HG03097 (cell line): ENCODE data around the gene SLC22A2.

Experiments
- ATAC-seq: cut with Tn5 transposase; IDR thresholded peaks from one replicate; pipeline ENCODE4 v1.9.1; 2021; ENCODE audit not compliant: unreplicated experiment, low FRiP score

SLC22A2 gene

GRCh38 chr6:160274871-160275510 lies 16.4 kb upstream of the SLC22A2 start:
- no peak for ATAC-seq

DNA sequence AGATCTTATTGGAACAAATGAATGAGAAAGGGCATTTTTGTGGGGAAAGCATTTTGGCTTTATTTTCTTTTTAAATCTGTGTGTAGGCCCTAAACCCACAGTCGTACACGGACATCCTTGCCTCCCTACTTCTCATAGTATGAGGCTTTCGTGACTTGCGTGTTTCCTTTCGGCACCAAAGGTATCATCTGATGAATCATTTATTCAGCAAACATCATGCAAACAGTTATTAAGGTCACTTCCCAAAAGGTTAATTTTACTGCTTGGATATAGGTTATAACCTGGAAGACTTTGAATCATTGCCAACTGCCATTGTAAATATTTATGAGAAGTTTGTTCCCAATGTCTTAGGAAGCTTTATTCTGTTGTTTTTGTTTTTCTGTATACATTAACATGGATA lies 15.1 kb upstream of the SLC22A2 start:
- ATAC-seq: no peak

DNA sequence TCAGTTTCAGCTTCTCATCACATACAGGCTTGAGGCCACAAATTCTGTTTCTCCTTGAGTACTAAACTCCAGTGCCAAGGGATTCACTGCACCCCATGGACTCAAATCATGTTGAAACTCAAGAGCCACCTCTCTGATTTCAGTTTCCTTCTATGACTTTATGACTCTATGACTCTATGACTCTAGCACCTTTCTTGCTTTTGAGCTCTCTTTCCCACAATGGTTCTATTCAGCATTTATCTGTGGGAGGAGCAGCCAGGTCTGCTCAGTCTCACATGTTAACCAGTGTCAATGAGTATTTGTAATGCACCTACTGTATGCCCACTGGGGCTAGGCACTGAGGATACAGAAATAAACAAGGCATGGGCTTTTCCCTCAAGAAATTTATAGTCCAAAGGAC lies 14.6 kb upstream of the SLC22A2 start:
- ATAC-seq: no peak

DNA sequence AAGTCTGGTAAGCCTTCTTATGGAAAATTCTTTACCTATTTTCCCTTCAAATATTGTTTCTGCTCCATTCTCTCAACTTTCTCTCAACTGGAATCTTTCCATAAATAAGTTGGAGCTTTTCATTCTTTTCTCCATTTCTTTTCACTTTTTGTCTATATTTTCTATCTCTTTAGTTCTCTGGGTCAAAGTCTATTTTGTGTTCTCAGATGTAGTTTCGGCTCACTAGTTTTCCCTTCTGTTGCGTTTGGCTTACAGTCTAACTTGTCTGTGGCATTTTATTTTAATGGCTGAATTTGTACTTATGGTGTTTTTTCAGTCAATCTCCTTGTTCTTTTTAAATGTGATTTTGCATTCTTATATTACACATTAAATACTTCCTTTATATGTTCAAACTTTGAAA lies 14.1 kb upstream of the SLC22A2 start:
- no peak for ATAC-seq

DNA sequence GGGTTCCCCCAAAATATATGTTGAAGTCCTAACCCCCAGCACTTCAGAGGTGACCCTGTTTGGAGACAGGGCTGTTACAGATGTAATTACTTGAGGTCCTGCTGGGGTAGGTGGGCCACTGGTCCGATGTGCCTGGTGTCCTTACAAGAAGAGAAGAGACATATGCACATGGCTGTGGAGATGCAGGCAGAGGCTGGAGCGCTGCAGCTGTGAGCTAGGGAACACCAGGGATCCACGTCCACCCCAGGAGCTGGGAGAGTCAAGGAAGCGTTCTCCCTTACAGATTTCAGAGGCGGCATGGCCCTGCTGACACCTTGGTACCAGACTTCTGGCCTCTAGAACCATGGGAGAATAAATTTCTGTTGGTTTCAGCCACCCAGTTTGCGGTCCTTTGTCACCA lies 11.7 kb upstream of the SLC22A2 start:
- ATAC-seq: no peak

- no peak for ATAC-seq
These were observed 11.2 kb upstream of the SLC22A2 start for GRCh38 chr6:160269771-160270170.

DNA sequence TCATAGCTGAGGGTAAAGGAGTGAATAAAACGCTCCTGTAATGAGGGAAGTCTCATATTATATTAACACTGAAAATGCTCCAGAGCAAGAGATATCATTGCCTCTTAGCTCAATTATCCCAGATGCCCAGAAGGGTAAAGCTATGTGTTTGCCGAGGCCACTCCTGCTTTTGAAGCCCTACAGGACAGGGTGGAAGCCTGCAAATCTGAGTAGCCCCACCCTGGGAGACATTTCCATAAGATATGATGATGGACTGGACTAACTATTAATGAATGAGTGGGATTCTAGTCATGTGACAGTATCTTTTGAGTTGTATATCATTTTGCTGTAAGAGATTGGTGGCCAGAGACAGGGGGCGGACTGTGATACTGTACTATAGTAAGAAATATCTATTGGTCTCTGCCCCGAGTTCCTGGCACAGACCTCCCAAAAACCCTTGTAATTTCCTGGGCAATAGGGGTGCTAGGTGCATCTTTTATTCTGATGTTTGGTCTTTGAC lies 10.5 kb upstream of the SLC22A2 start:
- no peak for ATAC-seq

GRCh38 chr6:160267102-160267501 lies 8.5 kb upstream of the SLC22A2 start:
- no peak for ATAC-seq

DNA sequence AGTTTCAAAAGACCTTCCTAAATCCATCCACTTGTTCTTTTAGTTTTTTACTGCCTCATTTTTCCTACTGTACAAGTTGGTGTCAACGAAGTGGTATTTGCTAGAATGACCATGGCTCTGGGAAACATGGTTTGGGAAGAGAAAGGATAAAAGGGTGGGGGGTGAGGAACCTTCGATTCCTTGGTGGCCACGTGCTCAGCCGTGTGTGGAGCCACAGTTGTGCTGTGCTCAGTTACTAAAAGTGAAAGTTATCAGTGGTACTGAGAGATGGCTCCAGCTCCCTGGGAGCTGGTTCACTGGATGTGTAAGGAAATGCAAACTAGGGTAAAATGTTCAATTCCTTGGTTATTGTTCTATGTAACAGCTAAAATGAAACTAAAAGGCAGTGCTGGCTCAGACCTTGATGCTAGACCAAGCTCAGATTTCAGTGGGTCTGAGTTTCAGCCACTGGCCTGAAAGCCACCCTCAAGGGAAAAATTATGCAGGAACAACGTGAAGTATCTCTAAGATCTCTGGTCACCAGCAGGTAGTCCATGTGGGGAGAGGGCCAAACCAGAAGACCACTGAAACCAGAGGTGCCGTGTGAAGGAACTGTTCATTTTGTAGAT lies 7.4 kb upstream of the SLC22A2 start:
- peak; percentile 90 for ATAC-seq

GRCh38 chr6:160264061-160264612 lies 5.5 kb upstream of the SLC22A2 start:
- ATAC-seq: no peak

GRCh38 chr6:160263196-160263939 lies 4.7 kb upstream of the SLC22A2 start:
- ATAC-seq: no peak

DNA sequence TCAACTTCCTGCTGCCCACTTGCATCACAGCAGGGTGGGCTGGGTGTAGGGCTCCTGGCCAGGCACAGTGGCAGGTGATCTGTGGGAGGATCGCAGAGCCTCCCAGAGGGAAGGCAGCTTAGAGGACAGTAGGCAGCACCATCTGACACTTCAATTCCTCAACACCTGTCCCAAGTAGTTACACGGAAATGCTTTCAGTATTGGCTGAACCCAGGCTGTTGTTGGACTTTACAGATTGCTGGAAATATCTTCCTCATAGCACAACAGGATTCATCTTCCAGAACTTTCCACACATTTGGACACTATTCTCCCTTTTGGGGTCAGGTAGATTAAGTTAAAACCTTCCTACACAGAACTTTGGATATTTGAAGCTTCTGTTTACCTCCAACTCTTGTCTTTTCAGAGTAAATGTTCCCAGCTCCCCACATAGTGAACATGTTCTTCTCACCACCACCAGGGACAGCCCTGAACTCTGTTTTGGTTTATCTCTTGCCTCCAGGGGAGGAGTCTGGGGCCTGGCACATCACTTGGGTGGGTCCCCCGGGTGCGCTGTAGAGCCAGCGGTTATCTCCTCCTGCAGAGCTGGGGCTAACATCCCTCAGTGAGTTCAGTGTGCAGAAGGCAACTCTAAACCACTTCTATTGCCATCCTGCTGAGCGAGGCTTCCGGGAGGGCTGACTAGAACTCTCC lies 3.5 kb upstream of the SLC22A2 start:
- no peak for ATAC-seq

DNA sequence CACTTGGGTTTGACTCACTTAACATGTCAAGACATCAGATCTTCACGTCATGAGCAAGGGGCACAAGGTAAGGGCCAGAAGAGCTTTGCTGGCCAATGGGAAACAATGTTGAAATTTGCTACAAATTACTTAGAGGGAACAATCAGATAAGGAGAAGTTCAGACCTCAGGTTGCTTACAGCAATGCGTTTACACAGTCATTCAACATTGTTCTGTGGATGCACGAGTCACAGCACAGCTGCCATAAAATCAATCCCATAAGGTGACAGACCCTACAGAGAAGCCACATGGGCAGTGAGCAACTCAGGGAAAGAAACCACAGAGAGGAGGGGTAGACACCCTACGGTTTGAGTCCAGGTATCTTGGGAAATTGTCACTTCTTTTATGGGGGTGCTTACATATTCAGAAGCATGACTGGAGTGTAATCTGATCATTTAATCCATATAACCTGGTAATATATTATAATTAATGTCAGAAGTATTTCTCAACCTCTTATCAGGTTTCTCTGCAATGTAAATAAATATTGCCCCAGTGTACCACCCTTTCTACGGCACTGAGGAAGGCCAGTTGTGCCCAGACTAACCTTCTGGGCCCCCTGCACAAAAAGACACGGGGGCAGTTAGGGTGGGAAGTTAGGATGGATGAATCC lies 2.3 kb upstream of the SLC22A2 start:
- no peak for ATAC-seq

DNA sequence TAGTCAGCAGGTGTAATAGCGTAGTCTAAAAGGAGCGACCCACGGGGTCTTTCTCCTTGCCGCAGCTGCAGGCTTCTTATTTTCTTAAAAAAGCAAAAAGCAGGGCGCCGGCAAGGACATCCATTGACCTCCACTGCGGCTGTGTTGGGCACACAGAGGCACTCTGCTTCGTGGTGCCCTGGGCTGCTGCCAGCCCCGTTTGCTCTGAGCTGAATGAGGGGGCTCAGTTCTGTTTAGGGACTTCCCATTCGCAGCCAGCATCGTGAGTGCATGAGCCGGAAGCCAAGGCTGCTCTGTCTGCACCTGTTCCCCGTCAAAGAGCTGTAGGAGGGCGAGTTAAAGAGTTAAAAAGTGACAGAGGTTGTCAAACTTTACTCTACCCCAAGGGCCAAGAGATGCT lies 1.7 kb upstream of the SLC22A2 start:
- no peak for ATAC-seq

DNA sequence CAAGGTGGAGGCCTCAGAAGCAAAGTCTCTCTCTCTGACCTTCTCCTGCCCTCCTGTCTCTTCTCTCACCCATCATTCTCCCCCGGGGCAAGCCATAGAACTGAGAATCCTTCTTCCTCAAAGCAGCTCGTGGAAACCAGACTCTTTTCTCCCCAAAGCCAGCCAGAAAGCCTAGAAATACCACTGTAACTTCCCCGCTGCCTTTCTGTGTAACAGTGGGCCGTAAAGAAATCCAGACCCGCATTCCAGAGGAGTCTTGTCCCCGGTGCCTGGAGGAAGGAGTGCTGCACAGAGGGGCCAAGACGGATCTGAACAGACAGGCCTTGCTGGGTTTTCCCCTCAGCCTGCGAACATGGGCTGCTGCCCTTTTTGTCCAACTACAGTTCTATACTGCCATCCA lies 977 bp upstream of the SLC22A2 start:
- ATAC-seq: no peak

DNA sequence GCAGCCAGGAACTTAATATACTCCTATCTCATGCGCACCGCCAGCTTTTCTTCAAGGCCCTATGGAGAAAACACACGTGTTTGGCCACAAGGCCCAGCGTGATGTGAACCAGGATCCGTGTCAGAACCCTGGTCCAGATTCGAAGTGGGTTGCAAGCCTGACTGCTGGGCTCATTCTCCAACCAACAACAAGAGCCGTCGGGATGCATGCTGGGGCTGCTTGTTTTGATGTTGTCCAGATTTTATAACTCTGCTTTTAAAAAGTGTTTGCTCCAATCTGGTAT lies 463 bp upstream of the SLC22A2 start:
- ATAC-seq: no peak

GRCh38 chr6:160256445-160256844 lies 2.2 kb downstream of the SLC22A2 start:
- no peak for ATAC-seq

DNA sequence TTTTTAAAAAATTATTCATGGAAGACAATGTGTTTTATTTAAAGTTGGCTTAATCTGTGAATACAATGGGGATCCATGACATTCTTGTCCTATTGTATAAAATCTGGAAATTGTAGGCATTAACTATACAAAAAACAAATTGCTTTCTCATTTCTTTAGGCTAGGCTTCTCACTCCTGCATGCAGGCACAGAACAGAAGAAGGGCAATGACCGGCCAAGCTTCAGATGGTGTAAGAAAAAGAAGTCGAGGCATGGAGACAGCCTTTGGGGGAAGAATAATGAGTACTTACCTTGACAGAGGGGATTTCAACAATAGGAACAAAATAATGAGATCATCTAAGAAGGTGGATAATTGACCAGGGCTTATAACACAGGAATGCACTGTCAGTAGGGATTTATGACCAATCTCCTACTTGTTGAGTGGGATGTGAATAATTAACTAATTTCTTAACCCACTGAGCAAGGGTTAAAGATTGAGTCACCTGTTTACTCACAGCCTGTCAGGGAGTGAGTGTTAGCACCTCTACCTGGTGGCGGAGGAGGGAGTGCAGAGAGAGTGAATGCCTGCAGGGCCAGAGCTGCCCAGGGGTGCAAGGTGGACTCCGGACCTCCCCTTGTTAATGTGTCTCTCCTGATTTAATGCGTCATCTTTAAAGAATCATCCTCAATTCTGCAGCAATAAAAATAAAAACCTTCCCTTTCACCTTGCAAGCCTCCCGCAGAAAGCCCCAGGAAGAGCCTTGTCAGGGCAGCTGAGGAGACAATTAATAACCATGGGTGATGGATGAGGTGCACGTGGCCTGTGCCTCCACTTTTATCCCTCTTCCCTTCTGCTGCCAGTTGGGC lies 3.9 kb downstream of the SLC22A2 start:
- no peak for ATAC-seq

- peak; percentile 50 for ATAC-seq
These were observed 4.9 kb downstream of the SLC22A2 start for GRCh38 chr6:160253714-160254113.

GRCh38 chr6:160253292-160253691 lies 5.3 kb downstream of the SLC22A2 start:
- no peak for ATAC-seq
